K562 (cell line): ENCODE data around the gene RAB3D. TPM values are rescaled to one million over a fixed set of nuclear protein-coding genes. Genes with fewer than 3 reads are reported as not detected.

ENCODE experiments used
- ADNP ChIP-seq: fragments of 200-800 bp; sonication (Bioruptor generic); IDR thresholded peaks from 2 replicates; pipeline ENCODE4 v1.6.1; 2016; ENCODE audit warnings: missing genetic modification characterization, missing compliant biosample characterization
- CBX1 ChIP-seq: sonication (generic); IDR thresholded peaks from 2 replicates; pipeline ENCODE4 v1.6.1; 2016; ENCODE audit warnings: antibody characterized with exemption, low read depth, mild to moderate bottlenecking
- CREM ChIP-seq: IDR thresholded peaks from 2 replicates; pipeline ENCODE4 v1.6.1; 2014; ENCODE audit warnings: antibody characterized with exemption, low read depth
- ETV5 ChIP-seq: sonication (generic); formaldehyde crosslinking; IDR thresholded peaks from 2 replicates; pipeline ENCODE4 v1.4.0; 2020; ENCODE audit warnings: low read depth, mild to moderate bottlenecking, missing genetic modification reagents
- GTF3C2 ChIP-seq: IDR thresholded peaks from 3 replicates; pipeline ENCODE4 v1.6.1; 2011; ENCODE audit warnings: borderline replicate concordance, mild to moderate bottlenecking, moderate library complexity; ENCODE audit not compliant: insufficient read length; ENCODE audit errors: extremely low read depth
- ILF3 ChIP-seq: fragments of 450-650 bp; IDR thresholded peaks from 2 replicates; pipeline ENCODE4 v1.6.1; 2018; ENCODE audit warnings: antibody characterized with exemption, mild to moderate bottlenecking, moderate library complexity, borderline replicate concordance
- NFRKB ChIP-seq: fragments of 450-650 bp; IDR thresholded peaks from 2 replicates; pipeline ENCODE4 v1.6.1; 2016; ENCODE audit warnings: low read depth
- NR1H2 ChIP-seq: sonication (generic); formaldehyde crosslinking; IDR thresholded peaks from 2 replicates; pipeline ENCODE4 v1.4.0; 2020; ENCODE audit warnings: mild to moderate bottlenecking, missing genetic modification reagents
- PML ChIP-seq: IDR thresholded peaks from 2 replicates; pipeline ENCODE4 v1.6.1; 2012; ENCODE audit warnings: low read length, inconsistent platforms
- RCOR1 ChIP-seq, 2 experiments: IDR thresholded peaks; 2 replicates each; pipeline ENCODE4 v1.6.1; 2012; ENCODE audit warnings: low read depth in 2 of 2, low read length in 2 of 2, borderline replicate concordance in 1 of 2, improper control_type of control experiment in 1 of 2
- RNF219 ChIP-seq: fragments of 250-450 bp; sonication (Bioruptor Pico); IDR thresholded peaks from 2 replicates; pipeline ENCODE4 v1.5.0; 2022; ENCODE audit warnings: mild to moderate bottlenecking
- SRSF9 ChIP-seq: fragments of 200-400 bp; formaldehyde crosslinking; IDR thresholded peaks from 2 replicates; pipeline ENCODE4 v1.6.1; 2017; ENCODE audit warnings: low read depth, low read length, borderline replicate concordance
- SUPT5H ChIP-seq: fragments of 450-650 bp; IDR thresholded peaks from 2 replicates; pipeline ENCODE4 v1.6.1; 2016
- TAF9B ChIP-seq: fragments of 450-650 bp; IDR thresholded peaks from 2 replicates; pipeline ENCODE4 v1.6.1; 2018; ENCODE audit warnings: mild to moderate bottlenecking; ENCODE audit not compliant: partially characterized antibody
- USF1 ChIP-seq: sonication (generic); formaldehyde crosslinking; IDR thresholded peaks from 2 replicates; pipeline ENCODE4 v1.9.0; 2022; ENCODE audit warnings: mild to moderate bottlenecking, missing genetic modification reagents
- ZBTB12 ChIP-seq: fragments of 250-450 bp; sonication (Bioruptor Pico); IDR thresholded peaks from 2 replicates; pipeline ENCODE4 v1.4.0; 2020
- ZBTB17 ChIP-seq: fragments of 450-650 bp; formaldehyde crosslinking; IDR thresholded peaks from 2 replicates; pipeline ENCODE4 v1.4.0; 2020; ENCODE audit warnings: mild to moderate bottlenecking
- ZNF398 ChIP-seq: fragments of 250-450 bp; sonication (Bioruptor Pico); IDR thresholded peaks from 2 replicates; pipeline ENCODE4 v1.8.0; 2021; ENCODE audit warnings: moderate library complexity, mild to moderate bottlenecking, inconsistent platforms
- ZNF41 ChIP-seq: fragments of 250-450 bp; sonication (Bioruptor Pico); conservative IDR thresholded peaks from 2 replicates; pipeline ENCODE4 v1.4.0; 2020; ENCODE audit warnings: mild to moderate bottlenecking
- polyA plus RNA-seq, 8 experiments: library from polyadenylated mRNA; depleted of rRNA in 4 of 8; stranded (reverse) in 5 of 8; unstranded in 3 of 8; fragments of >200 nt; fragmentation: Nextera tagmentation in 2 of 8; fragmentation: Illumina TruSeq in 1 of 8; extraction: Ambion mirVana in 2 of 8; extraction: Trizol in 1 of 8; gene quantifications; 2 replicates each; pipeline versions ENCODE4 v1.2.1 to v1.2.3, GENCODE V29; 2011 to 2014; ENCODE audit warnings: inconsistent platforms in 1 of 8, missing spikeins in 1 of 8
- total RNA-seq, 7 experiments: library from RNA; depleted of rRNA in 6 of 7; stranded (reverse); fragments of >200 nt in 6 of 7; fragmentation: Illumina TruSeq in 2 of 7; extraction: Trizol in 2 of 7; gene quantifications; 2 replicates each; pipeline versions ENCODE4 v1.2.1 to v1.2.3, GENCODE V29; 2011 to 2021; ENCODE audit warnings: low replicate concordance in 1 of 7

Gene RAB3D
- total and polyA plus RNA-seq, 9 of the 15 experiments (the other 6 are each of a cell fraction or from before 2014, with no cell fraction given): 0.34 to 3.3 (median 1.3) TPM

- TF ChIP-seq RNF219 (no peak), ZBTB17 (CRISPR knock-in tag) (0 out of 2 replicates have a peak, but pooled peaks have one; percentile 44), CREM (peak; percentile 71), GTF3C2 (no peak), ZNF398 (no peak), ZNF41 (CRISPR knock-in tag) (0 out of 2 replicates have a peak, but pooled peaks have one; percentile 16), PML (peak; percentile 62), CBX1 (no peak), NFRKB (peak; percentile 56; the same call in 1 of the 2 replicates), ETV5 (CRISPR knock-in tag) (0 out of 2 replicates have a peak, but pooled peaks have one; percentile 75), TAF9B (no peak), USF1 (CRISPR knock-in tag) (peak; percentile 63), ZBTB12 (CRISPR knock-in tag) (peak; percentile 59; the same call in 1 of the 2 replicates), SUPT5H (peak; percentile 95), SRSF9 (no peak), ADNP (tag) (0 out of 2 replicates have a peak, but pooled peaks have one; percentile 33), RCOR1 (IDR thresholded peaks at IDR 0.05; ENCODE audit: borderline replicate concordance in 1 of 2, low read depth in 2 of 2, low read length in 2 of 2) (0 out of 4 replicates have a peak, but pooled peaks of 1 of the 2 experiments have one; percentile 2), NR1H2 (CRISPR knock-in tag) (no peak), ILF3 (no peak)
Observed at GRCh38 chr19:11374433-11375142, 35.1 kb upstream of the RAB3D start, which contains the start of gene SWSAP1 (continued).
